Natural killer cell (primary cell): ENCODE results near the gene MLXIP. TPM values are rescaled to one million over a fixed set of nuclear protein-coding genes. Genes with fewer than 3 reads are reported as not detected.

Source experiments
- ATAC-seq, 3 donors: fragments of 150-1000 bp in 2 of 3; fragments of 200-7000 bp in 1 of 3; cut with Tn5 transposase; 1 replicate in 1 of 3; 2 replicates in 2 of 3; pipeline ENCODE4 v1.10.0; 2021; ENCODE audit warnings: mild to moderate bottlenecking in 2 of 3, moderate library complexity in 2 of 3
- DNase-seq, 2 donors: peaks; one replicate each; pipeline versions ENCODE4 v3.0.0 to v3.0.0-alpha.2; 2013 to 2021; ENCODE audit warnings: mixed read lengths in 1 of 2
- H3K27ac ChIP-seq: one replicate; pipeline ENCODE4 v1.5.1; 2013; ENCODE audit warnings: mild to moderate bottlenecking, low read length
- H3K27me3 ChIP-seq: one replicate; pipeline ENCODE4 v1.6.1; 2013; ENCODE audit warnings: low read length; ENCODE audit not compliant: control insufficient read depth, insufficient read depth
- H3K36me3 ChIP-seq: one replicate; pipeline ENCODE4 v1.6.1; 2013; ENCODE audit warnings: low read length; ENCODE audit not compliant: control insufficient read depth, insufficient read depth
- H3K4me1 ChIP-seq: one replicate; pipeline ENCODE4 v1.6.1; 2013; ENCODE audit warnings: low read length; ENCODE audit not compliant: control insufficient read depth, insufficient read depth
- H3K4me3 ChIP-seq: one replicate; pipeline ENCODE4 v1.5.1; 2013; ENCODE audit warnings: low read length
- H3K9me3 ChIP-seq: one replicate; pipeline ENCODE4 v1.6.1; 2013; ENCODE audit warnings: low read length; ENCODE audit not compliant: control insufficient read depth, insufficient read depth
- H3K27ac Mint-ChIP-seq, 2 donors: one replicate each; pipeline ENCODE4 v1.8.0; 2022; ENCODE audit warnings: mild to moderate bottlenecking in 2 of 2, mixed read lengths in 2 of 2, moderate library complexity in 1 of 2
- H3K27me3 Mint-ChIP-seq, 2 donors: one replicate each; pipeline ENCODE4 v1.8.0; 2022; ENCODE audit warnings: low read depth in 2 of 2, mixed read lengths in 2 of 2
- H3K36me3 Mint-ChIP-seq: one replicate; pipeline ENCODE4 v1.8.0; 2022; ENCODE audit warnings: mixed read lengths
- H3K4me1 Mint-ChIP-seq, 2 donors: one replicate each; pipeline ENCODE4 v1.8.0; 2022; ENCODE audit warnings: mixed read lengths in 2 of 2
- H3K4me3 Mint-ChIP-seq: one replicate; pipeline ENCODE4 v1.8.0; 2022; ENCODE audit warnings: mild to moderate bottlenecking, moderate library complexity, mixed read lengths
- H3K9me3 Mint-ChIP-seq, 2 donors: one replicate each; pipeline ENCODE4 v1.8.0; 2022; ENCODE audit warnings: mixed read lengths in 2 of 2
- CTCF ChIP-seq: fragments of 200-600 bp; IDR thresholded peaks from one replicate; pipeline ENCODE4 v1.8.0; 2022; ENCODE audit warnings: antibody characterized with exemption
- WGBS: methylation state at CpG from one replicate; pipeline ENCODE4 v1.1.7; 2013; ENCODE audit warnings: missing lambda C conversion rate; ENCODE audit not compliant: insufficient coverage; 5-methylcytosine and 5-hydroxymethylcytosine counted together
- intact Hi-C: fragments of 100-400 bp; cut with micrococcal nuclease; formaldehyde crosslinking; loops from one replicate; pipeline ENCODE4 v1.14.2; 2022
- total RNA-seq, 4 donors: library from RNA; stranded (reverse); fragments of 120-200 nt in 1 of 4; gene quantifications; one replicate each; pipeline versions ENCODE4 v1.2.3 to v1.2.4, GENCODE V29; 2013 to 2022

MLXIP gene
- total RNA-seq, 3 donors from 2014 or later (not counting 1 experiment from before 2014, with no cell fraction given): 83.8 to 92.4 (median 86.1) TPM

- Mint-ChIP-seq H3K9me3 (no peaks in the 10 kb centered on the region), H3K27me3 (no peaks in the 10 kb centered on the region), H3K4me1 (peaks cover 6 to 9% of the 10 kb centered on the region in 2 donors), H3K4me3 (no peak overlapping the region), H3K27ac (no peak overlapping the region), H3K36me3 (no peaks in the 10 kb centered on the region)
- 97% methylated on average over 8 of the region's 9 CpGs for WGBS
- Histone ChIP-seq H3K27ac (no peak overlapping the region), H3K27me3 (no peaks in the 10 kb centered on the region), H3K9me3 (no peaks in the 10 kb centered on the region), H3K4me3 (no peak overlapping the region), H3K36me3 (no peaks in the 10 kb centered on the region), H3K4me1 (no peaks in the 10 kb centered on the region)
- ATAC-seq: no peak
- no peak for TF ChIP-seq CTCF
- intact Hi-C loops: no loop called here
- DNase-seq: no peak
Measured at GRCh38 chr12:122152754-122153153, 74.2 kb downstream of the MLXIP start.

GRCh38 chr12:122155705-122156104 is 77.1 kb downstream of the MLXIP start:
- Histone ChIP-seq H3K4me3 (no peak overlapping the region), H3K36me3 (no peaks in the 10 kb centered on the region), H3K27me3 (no peaks in the 10 kb centered on the region), H3K9me3 (no peaks in the 10 kb centered on the region), H3K27ac (no peak overlapping the region), H3K4me1 (no peaks in the 10 kb centered on the region)
- DNase-seq: no peak
- WGBS: 88% methylated on average over 10 of the region's 10 CpGs
- no peaks in the 10 kb centered on the region for H3K27me3 Mint-ChIP-seq
- H3K27ac Mint-ChIP-seq: peak overlapping the region in 1 of 2 donors; percentile 58
- peaks cover 11 to 20% of the 10 kb centered on the region in 2 donors for H3K4me1 Mint-ChIP-seq
- H3K36me3 Mint-ChIP-seq: no peaks in the 10 kb centered on the region
- intact Hi-C loops: no loop called here
- H3K4me3 Mint-ChIP-seq: no peak overlapping the region
- no peaks in the 10 kb centered on the region for H3K9me3 Mint-ChIP-seq
- no peak for TF ChIP-seq CTCF
- peak in 2 of 3 donors; percentile 51 to 53 for ATAC-seq

- peaks cover 34 to 42% of the 10 kb centered on the region in 2 donors for H3K4me1 Mint-ChIP-seq
- Histone ChIP-seq H3K27me3 (no peaks in the 10 kb centered on the region), H3K9me3 (no peaks in the 10 kb centered on the region), H3K36me3 (no peaks in the 10 kb centered on the region), H3K27ac (no peak overlapping the region), H3K4me3 (no peak overlapping the region), H3K4me1 (peaks cover 27% of the 10 kb centered on the region)
- no peak for TF ChIP-seq CTCF
- H3K27me3 Mint-ChIP-seq: no peaks in the 10 kb centered on the region
- no peaks in the 10 kb centered on the region for H3K36me3 Mint-ChIP-seq
- H3K4me3 Mint-ChIP-seq: no peak overlapping the region
- DNase-seq (no peak), ATAC-seq (no peak)
- peak overlapping the region in 1 of 2 donors; percentile 35 for H3K27ac Mint-ChIP-seq
- WGBS: 94% methylated on average over 5 of the region's 7 CpGs
- no peaks in the 10 kb centered on the region for H3K9me3 Mint-ChIP-seq
- intact Hi-C loops: no loop called here
Measured at GRCh38 chr12:122158700-122159285, 80.2 kb downstream of the MLXIP start.

- Histone ChIP-seq H3K4me3 (no peak overlapping the region), H3K4me1 (peaks cover 30% of the 10 kb centered on the region), H3K27ac (no peak overlapping the region), H3K36me3 (no peaks in the 10 kb centered on the region), H3K27me3 (no peaks in the 10 kb centered on the region), H3K9me3 (no peaks in the 10 kb centered on the region)
- intact Hi-C loops: loop anchor here (2.0 kb wide), 1 partner anchor 23 kb away; the partner anchor contains the start of gene LRRC43
- Mint-ChIP-seq H3K4me1 (peaks cover 34 to 42% of the 10 kb centered on the region in 2 donors), H3K27me3 (no peaks in the 10 kb centered on the region), H3K4me3 (no peak overlapping the region), H3K36me3 (no peaks in the 10 kb centered on the region), H3K27ac (peak overlapping the region; percentile 7 to 92), H3K9me3 (no peaks in the 10 kb centered on the region)
- WGBS: 100% methylated on average over 3 of the region's 4 CpGs
- ATAC-seq: no peak
- DNase-seq: no peak
- no peak for TF ChIP-seq CTCF
Measured at GRCh38 chr12:122159882-122160281, 81.3 kb downstream of the MLXIP start.
